ENCODE data around the gene CDKN1B. TPM values are rescaled to one million over a fixed set of nuclear protein-coding genes. Genes with fewer than 3 reads are reported as not detected.

The CDKN1B gene
- total and polyA plus RNA-seq, 2 of the 13 experiments (the other 11 are each of a cell fraction or from before 2014, with no cell fraction given) = 20.1 to 37.2 TPM

DNA sequence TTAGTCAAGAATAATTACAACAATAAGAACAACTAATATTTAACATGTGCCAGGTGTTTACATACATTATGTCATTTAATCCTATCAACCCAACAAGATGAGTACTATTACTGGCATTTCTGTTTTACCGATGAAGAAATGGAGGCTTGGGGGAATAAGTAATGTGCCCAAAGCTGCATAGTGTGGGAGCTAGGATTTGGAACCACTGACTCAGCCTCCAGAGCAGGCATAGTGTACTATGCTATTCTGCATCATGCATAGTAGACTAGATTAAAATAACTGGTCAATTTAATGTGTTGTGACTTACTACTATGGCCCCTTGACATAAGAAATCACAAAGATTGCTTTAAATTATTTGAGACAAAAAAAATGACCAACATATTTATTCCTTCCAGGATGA is 30.7 kb upstream of the CDKN1B start (continued):
- no peak for TF ChIP-seq ZNF605 (CRISPR knock-in tag; IDR thresholded peaks at IDR 0.05)
- no peak for TF ChIP-seq ZNF724P (CRISPR knock-in tag; IDR thresholded peaks at IDR 0.05; ENCODE audit: borderline replicate concordance)
- no peak for TF ChIP-seq MAFF (IDR thresholded peaks at IDR 0.05; ENCODE audit: low read depth, low read length)

DNA sequence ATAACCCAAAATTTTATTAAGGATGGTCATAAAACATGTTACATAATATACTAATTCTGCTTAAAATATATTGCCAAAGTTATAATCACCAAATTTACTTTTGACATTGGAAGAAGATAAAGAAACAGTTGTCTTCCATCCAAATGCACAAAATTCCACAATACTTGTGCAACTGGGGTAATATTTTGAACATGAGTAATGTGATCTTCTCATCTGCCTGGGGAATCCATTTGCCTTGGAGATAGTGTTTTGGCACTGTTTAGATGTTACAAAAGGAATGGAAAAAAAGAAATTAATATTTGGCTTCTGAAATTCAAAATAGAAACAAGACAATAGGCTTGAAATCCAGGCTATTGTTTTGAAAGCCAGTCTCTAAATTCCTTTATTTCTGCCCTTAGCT is 30.2 kb upstream of the CDKN1B start:
- in situ Hi-C loops (cut with HindIII; ENCODE audit: extremely low pct_ligation_motif_present, low pct_unique_long_range_greater_than_20kb) = no loop called here
- intact Hi-C loops (cut with micrococcal nuclease; ENCODE audit: unreplicated experiment) = no loop called here
- CTCF ChIA-PET (ENCODE audit: low intra/inter-chr PET ratio, low total read pairs) = no interaction called here
- Histone ChIP-seq H3K27me3 (ENCODE audit: control insufficient read depth in 1 of 2, insufficient read depth in 2 of 2, low read length in 2 of 2) (no peaks in the 10 kb centered on the region), H3K4me3 (replicated peaks in 1 of 3; ENCODE audit: insufficient read depth in 1 of 3, low read depth in 2 of 3, low read length in 3 of 3) (no peak overlapping the region), H3K9me3 (ENCODE audit: low read length) (no peaks in the 10 kb centered on the region), H3K4me1 (ENCODE audit: insufficient read depth, low read length) (no peaks in the 10 kb centered on the region), H4K20me1 (ENCODE audit: insufficient read depth, low read length) (no peaks in the 10 kb centered on the region), H3K36me3 (replicated peaks in 1 of 2; ENCODE audit: control insufficient read depth in 1 of 2, insufficient read depth in 2 of 2, low read length in 2 of 2) (no peaks in the 10 kb centered on the region), H2AFZ (ENCODE audit: low read length) (no peak overlapping the region), H3K9ac (ENCODE audit: insufficient read depth, low read depth, low read length) (no peak overlapping the region), H3K79me2 (ENCODE audit: insufficient read depth, low read length) (no peaks in the 10 kb centered on the region), H3K27ac (ENCODE audit: extremely low read length, insufficient read depth, low read length) (no peak overlapping the region), H3K4me2 (ENCODE audit: low read depth, low read length) (no peak overlapping the region)
- ATAC-seq (no peak), DNase-seq (ENCODE audit: low spot score) (no peak), FAIRE-seq (no peak)
- BruUV-seq (replicated peaks) = no TSS peak
- POLR2A ChIA-PET = no interaction called here
- TF ChIP-seq EHMT2 (IDR thresholded peaks at IDR 0.05; ENCODE audit: borderline replicate concordance, low read depth, low read length) (no peak), SIN3B (IDR thresholded peaks at IDR 0.05; ENCODE audit: low read length) (no peak), SMAD1 (CRISPR knock-in tag; IDR thresholded peaks at IDR 0.05; ENCODE audit: borderline replicate concordance, low read depth) (no peak), KDM6A (CRISPR knock-in tag; IDR thresholded peaks at IDR 0.05; ENCODE audit: low read depth) (no peak), CREM (IDR thresholded peaks at IDR 0.05) (no peak), CREM (CRISPR knock-in tag; IDR thresholded peaks at IDR 0.05) (no peak), SRSF1 (optimal IDR thresholded peaks at IDR 0.05; ENCODE audit: low read depth, low read length) (no peak)
- TF ChIP-seq, protein P1, sequence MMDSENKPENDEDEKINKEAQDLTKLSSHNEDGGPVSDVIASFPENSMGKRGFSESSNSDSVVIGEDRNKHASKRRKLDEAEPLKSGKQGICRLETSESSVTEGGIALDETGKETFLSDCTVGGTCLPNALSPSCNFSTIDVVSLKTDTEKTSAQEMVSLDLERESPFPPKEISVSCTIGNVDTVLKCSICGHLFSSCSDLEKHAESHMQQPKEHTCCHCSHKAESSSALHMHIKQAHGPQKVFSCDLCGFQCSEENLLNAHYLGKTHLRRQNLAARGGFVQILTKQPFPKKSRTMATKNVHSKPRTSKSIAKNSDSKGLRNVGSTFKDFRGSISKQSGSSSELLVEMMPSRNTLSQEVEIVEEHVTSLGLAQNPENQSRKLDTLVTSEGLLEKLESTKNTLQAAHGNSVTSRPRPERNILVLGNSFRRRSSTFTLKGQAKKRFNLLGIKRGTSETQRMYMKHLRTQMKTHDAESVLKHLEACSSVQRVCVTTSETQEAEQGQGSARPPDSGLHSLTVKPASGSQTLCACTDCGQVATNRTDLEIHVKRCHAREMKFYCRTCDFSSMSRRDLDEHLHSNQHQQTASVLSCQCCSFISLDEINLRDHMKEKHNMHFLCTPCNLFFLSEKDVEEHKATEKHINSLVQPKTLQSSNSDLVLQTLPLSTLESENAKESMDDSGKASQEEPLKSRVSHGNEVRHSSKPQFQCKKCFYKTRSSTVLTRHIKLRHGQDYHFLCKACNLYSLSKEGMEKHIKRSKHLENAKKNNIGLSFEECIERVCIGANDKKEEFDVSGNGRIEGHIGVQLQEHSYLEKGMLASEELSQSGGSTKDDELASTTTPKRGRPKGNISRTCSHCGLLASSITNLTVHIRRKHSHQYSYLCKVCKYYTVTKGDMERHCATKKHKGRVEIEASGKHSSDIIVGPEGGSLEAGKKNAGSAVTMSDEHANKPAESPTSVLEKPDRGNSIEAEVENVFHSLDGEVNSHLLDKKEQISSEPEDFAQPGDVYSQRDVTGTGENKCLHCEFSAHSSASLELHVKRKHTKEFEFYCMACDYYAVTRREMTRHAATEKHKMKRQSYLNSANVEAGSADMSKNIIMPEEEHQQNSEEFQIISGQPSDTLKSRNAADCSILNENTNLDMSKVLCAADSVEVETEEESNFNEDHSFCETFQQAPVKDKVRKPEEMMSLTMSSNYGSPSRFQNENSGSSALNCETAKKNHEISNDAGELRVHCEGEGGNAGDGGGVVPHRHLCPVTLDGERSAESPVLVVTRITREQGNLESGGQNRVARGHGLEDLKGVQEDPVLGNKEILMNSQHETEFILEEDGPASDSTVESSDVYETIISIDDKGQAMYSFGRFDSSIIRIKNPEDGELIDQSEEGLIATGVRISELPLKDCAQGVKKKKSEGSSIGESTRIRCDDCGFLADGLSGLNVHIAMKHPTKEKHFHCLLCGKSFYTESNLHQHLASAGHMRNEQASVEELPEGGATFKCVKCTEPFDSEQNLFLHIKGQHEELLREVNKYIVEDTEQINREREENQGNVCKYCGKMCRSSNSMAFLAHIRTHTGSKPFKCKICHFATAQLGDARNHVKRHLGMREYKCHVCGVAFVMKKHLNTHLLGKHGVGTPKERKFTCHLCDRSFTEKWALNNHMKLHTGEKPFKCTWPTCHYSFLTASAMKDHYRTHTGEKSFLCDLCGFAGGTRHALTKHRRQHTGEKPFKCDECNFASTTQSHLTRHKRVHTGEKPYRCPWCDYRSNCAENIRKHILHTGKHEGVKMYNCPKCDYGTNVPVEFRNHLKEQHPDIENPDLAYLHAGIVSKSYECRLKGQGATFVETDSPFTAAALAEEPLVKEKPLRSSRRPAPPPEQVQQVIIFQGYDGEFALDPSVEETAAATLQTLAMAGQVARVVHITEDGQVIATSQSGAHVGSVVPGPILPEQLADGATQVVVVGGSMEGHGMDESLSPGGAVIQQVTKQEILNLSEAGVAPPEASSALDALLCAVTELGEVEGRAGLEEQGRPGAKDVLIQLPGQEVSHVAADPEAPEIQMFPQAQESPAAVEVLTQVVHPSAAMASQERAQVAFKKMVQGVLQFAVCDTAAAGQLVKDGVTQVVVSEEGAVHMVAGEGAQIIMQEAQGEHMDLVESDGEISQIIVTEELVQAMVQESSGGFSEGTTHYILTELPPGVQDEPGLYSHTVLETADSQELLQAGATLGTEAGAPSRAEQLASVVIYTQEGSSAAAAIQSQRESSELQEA (CRISPR knock-in tag; IDR thresholded peaks at IDR 0.05; ENCODE audit: not compliant biosample characterization) = no peak
- TF ChIP-seq, protein P2, sequence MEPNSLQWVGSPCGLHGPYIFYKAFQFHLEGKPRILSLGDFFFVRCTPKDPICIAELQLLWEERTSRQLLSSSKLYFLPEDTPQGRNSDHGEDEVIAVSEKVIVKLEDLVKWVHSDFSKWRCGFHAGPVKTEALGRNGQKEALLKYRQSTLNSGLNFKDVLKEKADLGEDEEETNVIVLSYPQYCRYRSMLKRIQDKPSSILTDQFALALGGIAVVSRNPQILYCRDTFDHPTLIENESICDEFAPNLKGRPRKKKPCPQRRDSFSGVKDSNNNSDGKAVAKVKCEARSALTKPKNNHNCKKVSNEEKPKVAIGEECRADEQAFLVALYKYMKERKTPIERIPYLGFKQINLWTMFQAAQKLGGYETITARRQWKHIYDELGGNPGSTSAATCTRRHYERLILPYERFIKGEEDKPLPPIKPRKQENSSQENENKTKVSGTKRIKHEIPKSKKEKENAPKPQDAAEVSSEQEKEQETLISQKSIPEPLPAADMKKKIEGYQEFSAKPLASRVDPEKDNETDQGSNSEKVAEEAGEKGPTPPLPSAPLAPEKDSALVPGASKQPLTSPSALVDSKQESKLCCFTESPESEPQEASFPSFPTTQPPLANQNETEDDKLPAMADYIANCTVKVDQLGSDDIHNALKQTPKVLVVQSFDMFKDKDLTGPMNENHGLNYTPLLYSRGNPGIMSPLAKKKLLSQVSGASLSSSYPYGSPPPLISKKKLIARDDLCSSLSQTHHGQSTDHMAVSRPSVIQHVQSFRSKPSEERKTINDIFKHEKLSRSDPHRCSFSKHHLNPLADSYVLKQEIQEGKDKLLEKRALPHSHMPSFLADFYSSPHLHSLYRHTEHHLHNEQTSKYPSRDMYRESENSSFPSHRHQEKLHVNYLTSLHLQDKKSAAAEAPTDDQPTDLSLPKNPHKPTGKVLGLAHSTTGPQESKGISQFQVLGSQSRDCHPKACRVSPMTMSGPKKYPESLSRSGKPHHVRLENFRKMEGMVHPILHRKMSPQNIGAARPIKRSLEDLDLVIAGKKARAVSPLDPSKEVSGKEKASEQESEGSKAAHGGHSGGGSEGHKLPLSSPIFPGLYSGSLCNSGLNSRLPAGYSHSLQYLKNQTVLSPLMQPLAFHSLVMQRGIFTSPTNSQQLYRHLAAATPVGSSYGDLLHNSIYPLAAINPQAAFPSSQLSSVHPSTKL (CRISPR knock-in tag; IDR thresholded peaks at IDR 0.05) = no peak
